Measurements from ENCODE around the gene PCSK2. TPM values are rescaled to one million over a fixed set of nuclear protein-coding genes. Genes with fewer than 3 reads are reported as not detected.

Gene PCSK2
- total RNA-seq, 1 donor = not detected

- TF ChIP-seq, protein P1, sequence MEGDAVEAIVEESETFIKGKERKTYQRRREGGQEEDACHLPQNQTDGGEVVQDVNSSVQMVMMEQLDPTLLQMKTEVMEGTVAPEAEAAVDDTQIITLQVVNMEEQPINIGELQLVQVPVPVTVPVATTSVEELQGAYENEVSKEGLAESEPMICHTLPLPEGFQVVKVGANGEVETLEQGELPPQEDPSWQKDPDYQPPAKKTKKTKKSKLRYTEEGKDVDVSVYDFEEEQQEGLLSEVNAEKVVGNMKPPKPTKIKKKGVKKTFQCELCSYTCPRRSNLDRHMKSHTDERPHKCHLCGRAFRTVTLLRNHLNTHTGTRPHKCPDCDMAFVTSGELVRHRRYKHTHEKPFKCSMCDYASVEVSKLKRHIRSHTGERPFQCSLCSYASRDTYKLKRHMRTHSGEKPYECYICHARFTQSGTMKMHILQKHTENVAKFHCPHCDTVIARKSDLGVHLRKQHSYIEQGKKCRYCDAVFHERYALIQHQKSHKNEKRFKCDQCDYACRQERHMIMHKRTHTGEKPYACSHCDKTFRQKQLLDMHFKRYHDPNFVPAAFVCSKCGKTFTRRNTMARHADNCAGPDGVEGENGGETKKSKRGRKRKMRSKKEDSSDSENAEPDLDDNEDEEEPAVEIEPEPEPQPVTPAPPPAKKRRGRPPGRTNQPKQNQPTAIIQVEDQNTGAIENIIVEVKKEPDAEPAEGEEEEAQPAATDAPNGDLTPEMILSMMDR (IDR thresholded peaks at IDR 0.05; ENCODE audit: extremely low read depth, low read depth, low read length) = peak; percentile 62
Measured at GRCh38 chr20:17504898-17505635, 278.2 kb downstream of the PCSK2 start.

DNA sequence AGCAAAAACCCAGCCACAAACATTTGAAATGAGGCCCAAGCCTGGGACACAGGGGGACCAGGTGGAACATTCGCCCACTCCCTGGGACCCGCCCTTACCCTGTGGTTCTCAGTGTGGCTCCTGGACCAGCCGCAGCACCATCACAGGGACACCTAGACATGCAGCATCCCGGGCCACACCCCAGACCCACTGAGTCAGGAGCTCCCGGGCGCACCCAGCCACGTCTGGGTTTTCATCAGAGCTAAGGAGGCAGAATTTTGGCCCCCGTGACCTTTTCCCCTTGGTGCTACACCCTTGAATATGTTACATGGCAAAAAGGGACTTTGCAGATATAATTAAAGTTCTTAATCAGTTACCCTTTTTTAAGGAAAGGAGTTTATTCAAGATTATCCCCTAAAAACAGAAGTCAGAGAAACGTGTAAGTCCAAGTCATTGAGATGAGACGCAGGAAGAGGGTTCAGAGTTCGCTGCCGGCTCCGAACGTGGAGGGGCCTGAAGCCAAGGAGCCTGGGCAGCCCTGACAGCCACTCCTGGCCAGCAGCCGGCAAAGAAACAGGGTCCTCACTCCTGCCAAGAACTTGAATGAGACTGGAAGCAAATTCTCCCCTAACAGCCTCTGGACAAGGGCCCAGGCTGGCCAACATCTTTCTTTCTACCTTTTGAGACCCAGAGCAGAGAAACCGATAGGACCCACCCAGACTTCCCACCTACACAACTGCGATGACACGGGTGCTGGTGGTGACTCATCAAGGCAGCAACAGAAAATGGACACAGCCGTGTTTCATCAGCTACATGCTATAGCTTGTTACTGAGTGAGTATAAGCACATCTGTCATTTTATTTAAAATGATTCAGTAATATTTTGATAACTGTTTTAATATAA, 279.0 kb downstream of the PCSK2 start:
- Histone ChIP-seq H3K9me3 (ENCODE audit: low read depth, low read length) (no peaks in the 10 kb centered on the region), H3K36me3 (ENCODE audit: insufficient read depth, low read length) (no peaks in the 10 kb centered on the region), H2AFZ (ENCODE audit: low read length) (peak overlapping the region; percentile 92), H3K79me2 (ENCODE audit: insufficient read depth, low read length) (no peaks in the 10 kb centered on the region), H4K20me1 (ENCODE audit: insufficient read depth, low read length) (no peaks in the 10 kb centered on the region), H3K27ac (ENCODE audit: low read depth, low read length) (no peak overlapping the region), H3K27me3 (ENCODE audit: insufficient read depth, low read length) (peaks cover 6% of the 10 kb centered on the region), H3K4me1 (ENCODE audit: insufficient read depth, low read length) (peaks cover 11% of the 10 kb centered on the region), H3K4me3 (ENCODE audit: insufficient read depth, low read length) (peak overlapping the region; percentile 75), H3K4me2 (ENCODE audit: insufficient read depth, low read length) (peak overlapping the region; percentile 87)
- no peak for DNase-seq (ENCODE audit: insufficient read length, low spot score, missing footprints)
- TF ChIP-seq, protein P1 (IDR thresholded peaks at IDR 0.05; ENCODE audit: extremely low read depth, low read depth, low read length) = no peak

More at GRCh38 chr20:17504898-17505635, 278.2 kb downstream of the PCSK2 start:
- peaks cover 6% of the 10 kb centered on the region for H3K27me3 ChIP-seq (ENCODE audit: insufficient read depth, low read length)
- peak overlapping the region; percentile 92 for H2AFZ ChIP-seq (ENCODE audit: low read length)
- DNase-seq (ENCODE audit: insufficient read length, low spot score, missing footprints) = peak; percentile 88
- no peaks in the 10 kb centered on the region for H3K36me3 ChIP-seq (ENCODE audit: insufficient read depth, low read length)
- H3K27ac ChIP-seq (ENCODE audit: low read depth, low read length) = no peak overlapping the region
- peaks cover 11% of the 10 kb centered on the region for H3K4me1 ChIP-seq (ENCODE audit: insufficient read depth, low read length)
- H4K20me1 ChIP-seq (ENCODE audit: insufficient read depth, low read length) = no peaks in the 10 kb centered on the region
- H3K79me2 ChIP-seq (ENCODE audit: insufficient read depth, low read length) = no peaks in the 10 kb centered on the region
- no peaks in the 10 kb centered on the region for H3K9me3 ChIP-seq (ENCODE audit: low read depth, low read length)
- peak overlapping the region; percentile 75 for H3K4me3 ChIP-seq (ENCODE audit: insufficient read depth, low read length)
- H3K4me2 ChIP-seq (ENCODE audit: insufficient read depth, low read length) = peak overlapping the region; percentile 87

DNA sequence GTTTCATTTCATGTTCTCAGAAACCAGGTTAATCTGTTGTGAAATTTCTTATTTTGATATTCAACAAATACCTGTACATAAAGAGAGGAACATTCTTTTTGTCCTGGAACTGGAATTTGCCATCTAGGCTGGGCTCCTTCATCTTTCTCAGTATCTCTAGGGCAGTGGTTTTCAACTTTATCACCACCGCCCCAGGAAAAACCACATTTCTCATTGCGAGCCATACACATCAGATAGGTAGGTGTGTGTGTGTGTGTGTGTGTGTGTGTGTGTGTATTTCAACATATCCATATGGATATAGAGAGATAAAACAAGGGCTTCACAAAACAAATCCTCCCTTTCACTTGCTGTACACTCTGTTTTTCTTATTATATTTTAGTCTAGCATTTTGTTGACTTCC, 280.2 kb downstream of the PCSK2 start:
- H3K4me2 ChIP-seq (ENCODE audit: insufficient read depth, low read length) = no peak overlapping the region
- no peaks in the 10 kb centered on the region for H4K20me1 ChIP-seq (ENCODE audit: insufficient read depth, low read length)
- H3K9me3 ChIP-seq (ENCODE audit: low read depth, low read length) = no peaks in the 10 kb centered on the region
- H3K79me2 ChIP-seq (ENCODE audit: insufficient read depth, low read length) = no peaks in the 10 kb centered on the region
- H3K36me3 ChIP-seq (ENCODE audit: insufficient read depth, low read length) = no peaks in the 10 kb centered on the region
- no peak for DNase-seq (ENCODE audit: insufficient read length, low spot score, missing footprints)
- peaks cover 11% of the 10 kb centered on the region for H3K4me1 ChIP-seq (ENCODE audit: insufficient read depth, low read length)
- H3K27me3 ChIP-seq (ENCODE audit: insufficient read depth, low read length) = peaks cover under 1% of the 10 kb centered on the region
- H2AFZ ChIP-seq (ENCODE audit: low read length) = no peak overlapping the region
- no peak overlapping the region for H3K4me3 ChIP-seq (ENCODE audit: insufficient read depth, low read length)
- no peak overlapping the region for H3K27ac ChIP-seq (ENCODE audit: low read depth, low read length)
- TF ChIP-seq, protein P1 (IDR thresholded peaks at IDR 0.05; ENCODE audit: extremely low read depth, low read depth, low read length) = no peak

GRCh38 chr20:17507531-17507930, 280.7 kb downstream of the PCSK2 start:
- H2AFZ ChIP-seq (ENCODE audit: low read length) = no peak overlapping the region
- H3K27ac ChIP-seq (ENCODE audit: low read depth, low read length) = no peak overlapping the region
- no peaks in the 10 kb centered on the region for H3K9me3 ChIP-seq (ENCODE audit: low read depth, low read length)
- TF ChIP-seq, protein P1 (IDR thresholded peaks at IDR 0.05; ENCODE audit: extremely low read depth, low read depth, low read length) = no peak
- no peak overlapping the region for H3K4me3 ChIP-seq (ENCODE audit: insufficient read depth, low read length)
- no peaks in the 10 kb centered on the region for H3K79me2 ChIP-seq (ENCODE audit: insufficient read depth, low read length)
- H4K20me1 ChIP-seq (ENCODE audit: insufficient read depth, low read length) = no peaks in the 10 kb centered on the region
- no peak overlapping the region for H3K4me2 ChIP-seq (ENCODE audit: insufficient read depth, low read length)
- peaks cover 11% of the 10 kb centered on the region for H3K4me1 ChIP-seq (ENCODE audit: insufficient read depth, low read length)
- no peaks in the 10 kb centered on the region for H3K27me3 ChIP-seq (ENCODE audit: insufficient read depth, low read length)
- no peak for DNase-seq (ENCODE audit: insufficient read length, low spot score, missing footprints)
- no peaks in the 10 kb centered on the region for H3K36me3 ChIP-seq (ENCODE audit: insufficient read depth, low read length)

Measured in osteoblast (primary cell).